Left lung (tissue), 8 donors: Measurements from ENCODE around the gene ARL6IP4. TPM values are rescaled to one million over a fixed set of nuclear protein-coding genes. Genes with fewer than 3 reads are reported as not detected.

ENCODE experiments used
- microRNA-seq, 2 donors: library from miRNA; unstranded; fragments of <30 nt; microRNA quantifications; one replicate each; pipeline ENCODE4, GENCODE V29; 2019
- polyA plus RNA-seq, 6 donors: library from polyadenylated mRNA; unstranded; fragments of 120-200 nt; gene quantifications; one replicate each; pipeline ENCODE4 v1.2.1, GENCODE V29; 2013; ENCODE audit not compliant: insufficient read length in 6 of 6
- total RNA-seq, 2 donors: library from RNA; stranded (reverse); fragmentation: NEBNext Ultra II Directional; extraction: Animal tissue kit (Norgen Biotek cat#: 25700); gene quantifications; one replicate each; pipeline ENCODE4 v1.2.1, GENCODE V29; 2021
- donor health status: DM: no; HTN: yes; CAD: no.
- donor health status: DM: no; HTN: no; CAD: no.

The ARL6IP4 gene
- total and polyA plus RNA-seq, 8 donors, result 122 to 198 (median 158) TPM

Small RNAs within 50 kb of the gene (microRNA-seq; reads per million reads assigned to microRNA genes)
- 0 reads per million in 2 donors for gene MIR4304

Other genes with a start within 250 kb of the ARL6IP4 start
- under 1 TPM; 0.47 to 0.55 TPM for gene HCAR1, start 249.8 kb upstream of the ARL6IP4 start, total RNA-seq
- gene HCAR1, start 249.8 kb upstream of the ARL6IP4 start, polyA plus RNA-seq, result under 1 TPM; 0.29 to 0.66 (median 0.57) TPM
- gene DENR, start 227.9 kb upstream of the ARL6IP4 start, total RNA-seq, result 10 to 100 TPM; 35.7 to 36.5 TPM
- 100 to 1,000 TPM in 1 of 6 donors, 10 to 100 TPM in 5; 83.4 to 102 (median 93.0) TPM for gene DENR, start 227.9 kb upstream of the ARL6IP4 start, polyA plus RNA-seq
- 1 to 10 TPM in 1 of 2 donors, under 1 TPM in 1; 0.38 to 1.2 TPM for gene CCDC62, start 206.1 kb upstream of the ARL6IP4 start, total RNA-seq
- under 1 TPM; 0.28 to 0.69 (median 0.35) TPM for gene CCDC62, start 206.1 kb upstream of the ARL6IP4 start, polyA plus RNA-seq
- gene HIP1R, start 145.2 kb upstream of the ARL6IP4 start, total RNA-seq, result 10 to 100 TPM; 32.0 to 33.1 TPM
- gene HIP1R, start 145.2 kb upstream of the ARL6IP4 start, polyA plus RNA-seq, result 10 to 100 TPM; 23.7 to 36.7 (median 29.2) TPM
- 10 to 100 TPM; 33.9 to 35.8 TPM for gene VPS37B, start 84.6 kb upstream of the ARL6IP4 start, total RNA-seq
- 10 to 100 TPM; 23.2 to 32.9 (median 26.4) TPM for gene VPS37B, start 84.6 kb upstream of the ARL6IP4 start, polyA plus RNA-seq
- 1 to 10 TPM; 4.5 to 7.7 TPM for gene ABCB9, start 14.2 kb upstream of the ARL6IP4 start, total RNA-seq
- gene ABCB9, start 14.2 kb upstream of the ARL6IP4 start, polyA plus RNA-seq, result 10 to 100 TPM in 1 of 6 donors, 1 to 10 TPM in 5; 8.2 to 11.8 (median 8.7) TPM
- 10 to 100 TPM; 20.3 to 20.6 TPM for gene OGFOD2, start 5.4 kb upstream of the ARL6IP4 start, total RNA-seq
- 10 to 100 TPM; 14.2 to 20.8 (median 15.9) TPM for gene OGFOD2, start 5.4 kb upstream of the ARL6IP4 start, polyA plus RNA-seq
- gene PITPNM2, start 170.4 kb downstream of the ARL6IP4 start, total RNA-seq, result 10 to 100 TPM; 22.8 to 30.8 TPM
- gene PITPNM2, start 170.4 kb downstream of the ARL6IP4 start, polyA plus RNA-seq, result 10 to 100 TPM; 11.3 to 17.2 (median 13.3) TPM